Pons (tissue), 1 donor: ENCODE results near the gene MTA2.
"Not testable (repeated sequence)": the region's sequence is repeated elsewhere in the genome, so short reads cannot be mapped to it uniquely, and the experiment has no call there.

Source experiments
- DNase-seq: peaks from one replicate; pipeline ENCODE4 v3.0.0-alpha.2; 2016; ENCODE audit warnings: low spot score

The MTA2 gene

GRCh38 chr11:62566247-62566646, 35.4 kb downstream of the MTA2 start:
- no peak for DNase-seq

GRCh38 chr11:62565100-62565802, 36.4 kb downstream of the MTA2 start:
- DNase-seq, result no peak

GRCh38 chr11:62561677-62562230, 39.9 kb downstream of the MTA2 start:
- DNase-seq, result not testable (repeated sequence)

- DNase-seq, result no peak
Observed at GRCh38 chr11:62560566-62561103, 41.0 kb downstream of the MTA2 start.

GRCh38 chr11:62559626-62560025, 42.0 kb downstream of the MTA2 start:
- not testable (repeated sequence) for DNase-seq

- no peak for DNase-seq
Observed at GRCh38 chr11:62559204-62559603, 42.5 kb downstream of the MTA2 start.

- no peak for DNase-seq
Observed at GRCh38 chr11:62558669-62559068, 43.0 kb downstream of the MTA2 start.

GRCh38 chr11:62556875-62557631, 44.6 kb downstream of the MTA2 start:
- DNase-seq, result no peak

GRCh38 chr11:62556108-62556874, 45.4 kb downstream of the MTA2 start:
- DNase-seq, result peak; percentile 81

- no peak for DNase-seq
Observed at GRCh38 chr11:62555464-62556107, 46.1 kb downstream of the MTA2 start.

GRCh38 chr11:62554387-62555167, 47.1 kb downstream of the MTA2 start:
- DNase-seq, result no peak

GRCh38 chr11:62553839-62554361, 47.8 kb downstream of the MTA2 start:
- no peak for DNase-seq

GRCh38 chr11:62553080-62553838, 48.4 kb downstream of the MTA2 start:
- DNase-seq, result no peak

- no peak for DNase-seq
Observed at GRCh38 chr11:62552485-62553079, 49.1 kb downstream of the MTA2 start.

- not testable (repeated sequence) for DNase-seq
Observed at GRCh38 chr11:62550478-62550877, 51.2 kb downstream of the MTA2 start.

- no peak for DNase-seq
Observed at GRCh38 chr11:62548545-62549335, 52.9 kb downstream of the MTA2 start.

- DNase-seq, result no peak
Observed at GRCh38 chr11:62547691-62548281, 53.9 kb downstream of the MTA2 start.
